NAMALWA (cell line): ENCODE data around the gene NRDC.
A peak's percentile ranks its signal among the peaks of the same experiment; 100 is the strongest.
"Not testable (repeated sequence)": the region's sequence is repeated elsewhere in the genome, so short reads cannot be mapped to it uniquely, and the experiment has no call there.

Source experiments
- DNase-seq: peaks from one replicate; pipeline ENCODE4 v3.0.0-alpha.2; 2015; ENCODE audit warnings: low spot score

Gene NRDC

GRCh38 chr1:51877434-51878307, 856 bp downstream of the NRDC start:
- DNase-seq = peak; percentile 57

- DNase-seq = no peak
Measured at GRCh38 chr1:51875836-51876235, 2.7 kb downstream of the NRDC start.

GRCh38 chr1:51875291-51875772, 3.2 kb downstream of the NRDC start:
- DNase-seq = no peak

- DNase-seq = not testable (repeated sequence)
Measured at GRCh38 chr1:51873270-51873669, 5.3 kb downstream of the NRDC start.

- no peak for DNase-seq
Measured at GRCh38 chr1:51871351-51871975, 7.1 kb downstream of the NRDC start.

- no peak for DNase-seq
Measured at GRCh38 chr1:51870603-51871350, 7.8 kb downstream of the NRDC start.

GRCh38 chr1:51867479-51868232, 10.9 kb downstream of the NRDC start:
- DNase-seq = no peak

GRCh38 chr1:51863384-51863783, 15.1 kb downstream of the NRDC start:
- peak; percentile 55 for DNase-seq

- DNase-seq = no peak
Measured at GRCh38 chr1:51861669-51862068, 16.9 kb downstream of the NRDC start.

GRCh38 chr1:51859735-51860134, 18.8 kb downstream of the NRDC start:
- DNase-seq = no peak

GRCh38 chr1:51859333-51859732, 19.2 kb downstream of the NRDC start:
- DNase-seq = no peak

- DNase-seq = no peak
Measured at GRCh38 chr1:51858892-51859291, 19.6 kb downstream of the NRDC start.

GRCh38 chr1:51856745-51857144, 21.8 kb downstream of the NRDC start:
- no peak for DNase-seq

GRCh38 chr1:51855624-51856023, 22.9 kb downstream of the NRDC start:
- no peak for DNase-seq

- DNase-seq = no peak
Measured at GRCh38 chr1:51853360-51853759, 25.2 kb downstream of the NRDC start.

- no peak for DNase-seq
Measured at GRCh38 chr1:51851882-51852396, 26.6 kb downstream of the NRDC start.

- DNase-seq = no peak
Measured at GRCh38 chr1:51850420-51851223, 27.9 kb downstream of the NRDC start.

- DNase-seq = no peak
Measured at GRCh38 chr1:51847294-51847920, 31.1 kb downstream of the NRDC start.

- DNase-seq = no peak
Measured at GRCh38 chr1:51843948-51844347, 34.6 kb downstream of the NRDC start.

- DNase-seq = no peak
Measured at GRCh38 chr1:51842261-51842660, 36.3 kb downstream of the NRDC start.
